B cell (primary cell): Measurements from ENCODE around the gene LRRC4.

ENCODE experiments used
- EZH2 ChIP-seq: IDR thresholded peaks from 2 replicates; pipeline ENCODE4 v1.6.1; 2012; ENCODE audit warnings: borderline replicate concordance, low read depth, mild to moderate bottlenecking, moderate library complexity, low read length; ENCODE audit not compliant: insufficient read depth, poor library complexity, severe bottlenecking
- TF ChIP-seq, protein P1 (sequence below): fragments of 200-600 bp; IDR thresholded peaks from one replicate; pipeline ENCODE4 v1.8.0; 2022; ENCODE audit warnings: antibody characterized with exemption, mild to moderate bottlenecking

DNA sequence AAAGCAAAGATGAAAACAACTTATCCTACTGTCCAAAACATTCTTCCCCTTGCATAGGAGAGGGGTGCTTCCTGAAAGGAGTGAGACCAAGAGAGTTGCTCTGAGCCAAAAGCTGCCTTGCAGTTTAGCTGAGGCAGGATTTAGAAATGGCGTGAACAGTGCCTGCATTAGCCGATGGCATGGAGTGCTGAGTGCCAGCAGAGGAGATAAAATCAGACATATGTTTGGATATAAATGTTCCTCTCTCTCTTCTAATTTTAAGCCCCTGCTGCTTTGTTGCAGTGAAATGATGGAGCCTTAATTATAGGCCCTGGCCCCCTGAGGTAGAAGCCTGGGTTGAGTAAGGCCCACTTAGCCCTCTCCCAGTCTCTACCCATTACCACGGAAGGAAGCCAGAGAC, 7.1 kb downstream of the LRRC4 start:
- TF ChIP-seq, protein P1, sequence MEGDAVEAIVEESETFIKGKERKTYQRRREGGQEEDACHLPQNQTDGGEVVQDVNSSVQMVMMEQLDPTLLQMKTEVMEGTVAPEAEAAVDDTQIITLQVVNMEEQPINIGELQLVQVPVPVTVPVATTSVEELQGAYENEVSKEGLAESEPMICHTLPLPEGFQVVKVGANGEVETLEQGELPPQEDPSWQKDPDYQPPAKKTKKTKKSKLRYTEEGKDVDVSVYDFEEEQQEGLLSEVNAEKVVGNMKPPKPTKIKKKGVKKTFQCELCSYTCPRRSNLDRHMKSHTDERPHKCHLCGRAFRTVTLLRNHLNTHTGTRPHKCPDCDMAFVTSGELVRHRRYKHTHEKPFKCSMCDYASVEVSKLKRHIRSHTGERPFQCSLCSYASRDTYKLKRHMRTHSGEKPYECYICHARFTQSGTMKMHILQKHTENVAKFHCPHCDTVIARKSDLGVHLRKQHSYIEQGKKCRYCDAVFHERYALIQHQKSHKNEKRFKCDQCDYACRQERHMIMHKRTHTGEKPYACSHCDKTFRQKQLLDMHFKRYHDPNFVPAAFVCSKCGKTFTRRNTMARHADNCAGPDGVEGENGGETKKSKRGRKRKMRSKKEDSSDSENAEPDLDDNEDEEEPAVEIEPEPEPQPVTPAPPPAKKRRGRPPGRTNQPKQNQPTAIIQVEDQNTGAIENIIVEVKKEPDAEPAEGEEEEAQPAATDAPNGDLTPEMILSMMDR = no peak
- no peak for TF ChIP-seq EZH2
